ENCODE measurements around the gene CKAP5. TPM values are rescaled to one million over a fixed set of nuclear protein-coding genes. Genes with fewer than 3 reads are reported as not detected.
"Not testable (repeated sequence)": the region's sequence is repeated elsewhere in the genome, so short reads cannot be mapped to it uniquely, and the experiment has no call there.

CKAP5 gene
- total RNA-seq, 2 donors from 2014 or later, result 30.9 to 43.2 TPM

DNA sequence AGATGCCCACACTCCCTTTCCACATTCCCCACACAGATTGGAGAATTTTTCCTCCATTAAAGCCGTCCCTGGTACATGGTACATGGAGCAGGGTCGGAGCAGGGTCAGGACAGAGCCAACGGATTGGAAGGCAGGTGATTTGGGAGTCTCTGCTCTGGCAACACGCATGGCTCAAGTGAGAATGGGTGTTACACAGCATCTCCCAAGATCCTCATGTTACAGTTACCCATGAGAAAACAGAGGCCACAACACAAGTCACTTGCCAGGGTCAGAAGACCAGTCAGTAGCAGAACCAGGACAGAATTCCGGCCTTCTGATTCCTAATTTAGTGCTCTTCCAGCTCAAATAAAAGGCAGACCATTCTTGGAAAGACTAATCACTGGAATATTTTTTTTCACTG is 134.8 kb downstream of the CKAP5 start:
- H3K36me3 ChIP-seq, result peaks cover 14% of the 10 kb centered on the region
- H3K4me1 ChIP-seq, result peaks cover 0 to 12% of the 10 kb centered on the region in 2 donors
- DNase-seq (ENCODE audit: low spot score), result no peak
- no peak overlapping the region for H3K4me3 ChIP-seq
- no peaks in the 10 kb centered on the region for H3K27me3 ChIP-seq
- H3K27ac ChIP-seq, result peak overlapping the region; percentile 87 to 94
- H3K9me3 ChIP-seq, result no peaks in the 10 kb centered on the region
- TF ChIP-seq, protein P1, sequence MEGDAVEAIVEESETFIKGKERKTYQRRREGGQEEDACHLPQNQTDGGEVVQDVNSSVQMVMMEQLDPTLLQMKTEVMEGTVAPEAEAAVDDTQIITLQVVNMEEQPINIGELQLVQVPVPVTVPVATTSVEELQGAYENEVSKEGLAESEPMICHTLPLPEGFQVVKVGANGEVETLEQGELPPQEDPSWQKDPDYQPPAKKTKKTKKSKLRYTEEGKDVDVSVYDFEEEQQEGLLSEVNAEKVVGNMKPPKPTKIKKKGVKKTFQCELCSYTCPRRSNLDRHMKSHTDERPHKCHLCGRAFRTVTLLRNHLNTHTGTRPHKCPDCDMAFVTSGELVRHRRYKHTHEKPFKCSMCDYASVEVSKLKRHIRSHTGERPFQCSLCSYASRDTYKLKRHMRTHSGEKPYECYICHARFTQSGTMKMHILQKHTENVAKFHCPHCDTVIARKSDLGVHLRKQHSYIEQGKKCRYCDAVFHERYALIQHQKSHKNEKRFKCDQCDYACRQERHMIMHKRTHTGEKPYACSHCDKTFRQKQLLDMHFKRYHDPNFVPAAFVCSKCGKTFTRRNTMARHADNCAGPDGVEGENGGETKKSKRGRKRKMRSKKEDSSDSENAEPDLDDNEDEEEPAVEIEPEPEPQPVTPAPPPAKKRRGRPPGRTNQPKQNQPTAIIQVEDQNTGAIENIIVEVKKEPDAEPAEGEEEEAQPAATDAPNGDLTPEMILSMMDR (IDR thresholded peaks at IDR 0.05), result no peak

DNA sequence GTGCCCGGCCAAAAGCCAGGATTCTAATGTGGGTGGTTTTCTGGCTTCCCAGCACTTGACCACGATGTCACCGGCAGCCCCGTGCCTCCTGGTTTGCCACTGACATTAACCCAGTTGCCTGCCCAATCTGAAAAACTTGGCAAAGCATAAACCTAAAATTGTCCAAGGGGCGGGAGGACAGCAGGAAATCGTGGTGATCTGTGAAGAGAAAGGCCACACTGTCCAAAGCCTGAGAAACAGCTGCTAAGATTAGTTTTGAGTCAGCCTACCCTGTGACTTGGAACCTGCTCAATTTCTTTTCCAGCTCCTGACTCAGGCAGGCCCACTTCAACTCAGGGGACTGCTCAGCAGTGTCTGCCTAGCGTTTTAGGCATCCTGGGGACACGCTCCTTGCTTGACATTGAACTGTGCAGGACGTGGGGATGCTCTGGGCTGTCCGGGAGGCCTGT is 135.2 kb downstream of the CKAP5 start:
- Histone ChIP-seq H3K36me3 (peaks cover 18% of the 10 kb centered on the region), H3K4me1 (peaks cover 0 to 12% of the 10 kb centered on the region in 2 donors), H3K27ac (peak overlapping the region; percentile 87 to 94), H3K9me3 (no peaks in the 10 kb centered on the region), H3K27me3 (no peaks in the 10 kb centered on the region), H3K4me3 (no peak overlapping the region)
- DNase-seq (ENCODE audit: low spot score), result peak; percentile 82
- TF ChIP-seq, protein P1 (IDR thresholded peaks at IDR 0.05), result no peak

DNA sequence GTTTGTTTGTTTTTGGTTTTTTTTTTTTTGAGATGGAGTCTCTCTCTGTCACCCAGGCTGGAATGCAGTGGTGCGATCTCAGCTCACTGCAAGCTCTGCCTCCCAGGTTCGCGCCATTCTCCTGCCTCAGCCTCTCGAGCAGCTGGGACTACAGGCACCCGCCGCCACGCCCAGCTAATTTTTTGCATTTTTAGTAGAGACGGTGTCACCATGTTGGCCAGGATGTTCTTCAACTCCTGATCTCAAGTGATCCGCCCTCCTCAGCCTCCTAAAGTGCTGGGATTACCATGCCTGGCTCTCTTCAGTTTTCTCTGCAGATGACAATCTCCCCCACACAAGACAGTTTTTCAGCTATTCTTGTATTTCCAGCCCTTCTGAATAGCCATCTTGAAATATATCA is 136.7 kb downstream of the CKAP5 start:
- H3K36me3 ChIP-seq, result peaks cover 33% of the 10 kb centered on the region
- not testable (repeated sequence) for H3K4me3 ChIP-seq; H3K27me3 ChIP-seq; H3K9me3 ChIP-seq; DNase-seq (ENCODE audit: low spot score)
- peaks cover 0 to 12% of the 10 kb centered on the region in 2 donors for H3K4me1 ChIP-seq
- peak overlapping the region in 1 of 2 donors; percentile 87 for H3K27ac ChIP-seq

DNA sequence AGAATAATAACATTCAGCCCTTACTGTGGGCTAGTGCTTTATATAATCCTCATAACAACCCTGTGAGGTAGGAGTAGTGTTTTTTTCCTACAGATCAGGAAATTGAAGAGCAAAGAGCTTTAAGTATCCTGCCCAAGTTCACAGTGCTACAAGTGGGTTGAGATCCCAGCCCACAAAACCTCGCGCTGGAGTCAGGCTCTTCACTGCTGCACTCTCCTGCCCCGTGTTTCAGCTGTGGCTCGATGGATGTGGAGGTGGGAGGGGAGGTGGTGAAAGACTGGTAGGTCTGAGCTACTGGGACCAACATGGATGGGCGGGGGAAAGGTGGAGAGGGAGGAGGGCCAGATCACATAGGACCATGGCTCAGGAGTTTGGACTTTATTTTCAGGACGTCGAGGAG is 139.2 kb downstream of the CKAP5 start:
- TF ChIP-seq, protein P1 (IDR thresholded peaks at IDR 0.05), result no peak
- Histone ChIP-seq H3K4me1 (peaks cover 0 to 22% of the 10 kb centered on the region in 2 donors), H3K9me3 (no peaks in the 10 kb centered on the region), H3K36me3 (peaks cover 56% of the 10 kb centered on the region), H3K4me3 (no peak overlapping the region), H3K27me3 (no peaks in the 10 kb centered on the region), H3K27ac (no peak overlapping the region)
- DNase-seq (ENCODE audit: low spot score), result no peak

DNA sequence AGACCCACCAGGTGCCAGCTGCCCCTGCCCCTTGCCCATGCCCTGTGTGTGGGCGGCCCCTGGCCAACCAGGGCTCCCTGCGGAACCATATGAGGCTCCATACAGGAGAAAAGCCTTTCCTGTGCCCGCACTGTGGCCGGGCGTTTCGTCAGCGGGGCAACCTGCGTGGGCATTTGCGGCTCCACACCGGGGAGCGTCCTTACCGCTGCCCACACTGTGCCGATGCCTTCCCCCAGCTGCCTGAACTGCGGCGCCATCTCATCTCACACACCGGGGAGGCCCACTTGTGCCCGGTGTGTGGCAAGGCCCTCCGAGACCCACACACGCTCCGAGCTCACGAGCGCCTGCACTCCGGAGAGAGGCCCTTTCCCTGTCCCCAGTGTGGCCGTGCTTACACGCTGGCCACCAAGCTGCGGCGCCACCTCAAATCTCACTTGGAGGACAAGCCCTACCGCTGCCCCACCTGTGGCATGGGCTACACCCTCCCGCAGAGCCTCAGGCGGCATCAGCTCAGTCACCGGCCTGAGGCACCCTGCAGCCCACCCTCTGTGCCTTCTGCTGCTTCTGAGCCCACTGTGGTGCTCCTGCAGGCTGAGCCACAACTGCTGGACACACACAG is 140.9 kb downstream of the CKAP5 start:
- peaks cover 0 to 20% of the 10 kb centered on the region in 2 donors for H3K4me1 ChIP-seq
- DNase-seq (ENCODE audit: low spot score), result no peak
- peaks cover 56% of the 10 kb centered on the region for H3K36me3 ChIP-seq
- no peaks in the 10 kb centered on the region for H3K9me3 ChIP-seq
- no peak overlapping the region for H3K27ac ChIP-seq
- TF ChIP-seq, protein P1 (IDR thresholded peaks at IDR 0.05), result no peak
- no peaks in the 10 kb centered on the region for H3K27me3 ChIP-seq
- no peak overlapping the region for H3K4me3 ChIP-seq

DNA sequence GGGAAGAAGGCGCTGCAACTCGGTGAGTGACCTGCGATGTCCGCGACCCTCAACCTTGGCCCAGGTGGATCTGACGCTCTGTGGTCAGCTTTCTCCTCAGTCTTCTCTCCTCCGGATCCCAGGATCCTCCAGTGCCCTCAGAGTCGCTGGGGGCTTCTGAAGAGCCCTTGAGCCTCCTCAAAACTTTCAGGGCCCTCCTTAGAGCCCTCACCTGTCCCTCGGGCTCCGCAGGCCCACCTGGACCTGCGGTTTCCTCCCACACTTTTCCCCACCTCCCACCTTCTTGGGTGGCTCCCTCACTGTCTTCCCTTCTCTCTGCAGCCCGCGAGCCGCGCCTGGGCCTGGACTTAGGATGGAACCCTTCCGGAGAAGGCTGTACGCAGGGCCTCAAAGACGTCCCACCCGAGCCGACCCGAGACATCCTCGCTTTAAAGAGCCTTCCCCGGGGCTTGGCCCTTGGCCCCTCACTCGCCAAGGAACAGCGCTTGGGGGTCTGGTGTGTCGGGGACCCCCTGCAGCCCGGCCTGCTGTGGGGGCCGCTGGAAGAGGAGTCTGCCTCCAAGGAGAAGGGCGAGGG is 144.9 kb downstream of the CKAP5 start:
- Histone ChIP-seq H3K36me3 (peaks cover 41% of the 10 kb centered on the region), H3K9me3 (no peaks in the 10 kb centered on the region), H3K27ac (peak overlapping the region; percentile 94 to 96), H3K27me3 (no peaks in the 10 kb centered on the region), H3K4me1 (peaks cover 0 to 58% of the 10 kb centered on the region in 2 donors), H3K4me3 (peak overlapping the region; percentile 79 to 93)
- no peak for DNase-seq (ENCODE audit: low spot score)
- TF ChIP-seq, protein P1 (IDR thresholded peaks at IDR 0.05), result no peak
